SH-SY5Y (cell line): ENCODE results near the gene CEP63.

Experiments
- GATA2 ChIP-seq: IDR thresholded peaks from 2 replicates; pipeline ENCODE4 v1.6.1; 2011; ENCODE audit warnings: mild to moderate bottlenecking, low read depth, low read length
- GATA3 ChIP-seq: IDR thresholded peaks from 2 replicates; pipeline ENCODE4 v1.6.1; 2011; ENCODE audit warnings: low read depth, mild to moderate bottlenecking, low read length, moderate library complexity

The CEP63 gene

GRCh38 chr3:134611516-134611915 is 125.7 kb downstream of the CEP63 start:
- TF ChIP-seq GATA2: no peak
- no peak for TF ChIP-seq GATA3

GRCh38 chr3:134613006-134613520 is 127.2 kb downstream of the CEP63 start:
- no peak for TF ChIP-seq GATA2
- TF ChIP-seq GATA3: no peak

- TF ChIP-seq GATA3 (no peak), GATA2 (no peak)
Observed at GRCh38 chr3:134614955-134615354, 129.1 kb downstream of the CEP63 start.

- TF ChIP-seq GATA3: no peak
- TF ChIP-seq GATA2: no peak
Observed at GRCh38 chr3:134615743-134616142, 129.9 kb downstream of the CEP63 start.

- TF ChIP-seq GATA2 (no peak), GATA3 (no peak)
Observed at GRCh38 chr3:134617608-134618477, 132.0 kb downstream of the CEP63 start.

GRCh38 chr3:134618478-134619300 is 132.8 kb downstream of the CEP63 start:
- no peak for TF ChIP-seq GATA3
- no peak for TF ChIP-seq GATA2

- TF ChIP-seq GATA2: no peak
- TF ChIP-seq GATA3: no peak
Observed at GRCh38 chr3:134619301-134619615, 133.4 kb downstream of the CEP63 start.

- TF ChIP-seq GATA2: no peak
- TF ChIP-seq GATA3: no peak
Observed at GRCh38 chr3:134619884-134620445, 134.1 kb downstream of the CEP63 start.

- TF ChIP-seq GATA2 (no peak), GATA3 (no peak)
Observed at GRCh38 chr3:134620476-134621115, 134.7 kb downstream of the CEP63 start.

- TF ChIP-seq GATA3: no peak
- no peak for TF ChIP-seq GATA2
Observed at GRCh38 chr3:134621854-134622253, 136.0 kb downstream of the CEP63 start.

GRCh38 chr3:134622806-134623365 is 137.0 kb downstream of the CEP63 start:
- no peak for TF ChIP-seq GATA3

GRCh38 chr3:134623615-134624245 is 137.9 kb downstream of the CEP63 start:
- TF ChIP-seq GATA2 (no peak), GATA3 (no peak)
